Esophagus muscularis mucosa (tissue), 4 donors: Measurements from ENCODE around the gene CDHR5. TPM values are rescaled to one million over a fixed set of nuclear protein-coding genes. Genes with fewer than 3 reads are reported as not detected.

Experiments
- DNase-seq: peaks from one replicate; pipeline ENCODE4 v3.0.0-alpha.2; 2017; ENCODE audit errors: extremely low spot score
- H3K27ac ChIP-seq, 4 donors: fragments of 200-600 bp; sonication (generic); replicated peaks in 1 of 4; 1 replicate in 3 of 4; 2 replicates in 1 of 4; pipeline ENCODE4 v1.5.1; 2016 to 2019; ENCODE audit warnings: mild to moderate bottlenecking in 1 of 4
- H3K27me3 ChIP-seq, 4 donors: fragments of 200-600 bp; sonication (generic); one replicate each; pipeline versions ENCODE4 v1.5.1 to v1.6.0; 2016 to 2019
- H3K36me3 ChIP-seq, 4 donors: fragments of 200-600 bp; sonication (generic); one replicate each; pipeline ENCODE4 v1.5.1; 2016 to 2019
- H3K4me1 ChIP-seq, 4 donors: fragments of 200-600 bp; sonication (generic); one replicate each; pipeline ENCODE4 v1.5.1; 2016 to 2019
- H3K4me3 ChIP-seq, 4 donors: fragments of 200-600 bp; sonication (generic); 1 replicate in 2 of 4; 2 replicates in 2 of 4; pipeline ENCODE4 v1.5.1; 2016 to 2019; ENCODE audit warnings: mild to moderate bottlenecking in 4 of 4, moderate library complexity in 1 of 4
- H3K9me3 ChIP-seq, 4 donors: fragments of 200-600 bp; sonication (generic); 1 replicate in 3 of 4; 2 replicates in 1 of 4; pipeline ENCODE4 v1.5.1; 2016 to 2019
- CTCF ChIP-seq, 3 experiments: fragments of 200-600 bp in 2 of 3; fragments of 450-650 bp in 1 of 3; sonication (generic) in 2 of 3; IDR thresholded peaks; one replicate each; pipeline ENCODE4 v1.5.1; 2017 to 2019; ENCODE audit warnings: antibody characterized with exemption in 3 of 3, mild to moderate bottlenecking in 2 of 3, moderate library complexity in 1 of 3
- EP300 ChIP-seq: sonication (generic); formaldehyde crosslinking; IDR thresholded peaks from one replicate; pipeline ENCODE4 v1.6.1; 2017; ENCODE audit warnings: antibody characterized with exemption
- POLR2A ChIP-seq: fragments of 450-650 bp; IDR thresholded peaks from one replicate; pipeline ENCODE4 v1.6.1; 2017; ENCODE audit warnings: antibody characterized with exemption, moderate library complexity, mild to moderate bottlenecking, low read depth
- POLR2AphosphoS5 ChIP-seq, 2 donors: sonication (generic); formaldehyde crosslinking; IDR thresholded peaks; one replicate each; pipeline ENCODE4 v1.6.1; 2017; ENCODE audit warnings: antibody characterized with exemption in 2 of 2
- WGBS: methylation state at CpG from one replicate; pipeline ENCODE4 v1.1.5; 2018; 5-methylcytosine and 5-hydroxymethylcytosine counted together
- intact Hi-C: fragments of 100-400 bp; cut with DNase I; formaldehyde crosslinking; loops from one replicate; pipeline ENCODE4 v1.15.1; 2023
- total RNA-seq, 4 donors: library from RNA; depleted of rRNA; stranded (reverse); fragments of >200 nt; gene quantifications; one replicate each; pipeline versions ENCODE4 v1.1.0 to v1.2.1, GENCODE V29; 2016

The CDHR5 gene
- total RNA-seq, 4 donors from 2014 or later, result 1.3 TPM; not detected in 3

GRCh38 chr11:628056-628455 lies 3.3 kb upstream of the CDHR5 start:
- DNase-seq, result no peak
- intact Hi-C loops, result no loop called here

GRCh38 chr11:627308-627576 lies 2.5 kb upstream of the CDHR5 start:
- TF ChIP-seq POLR2A (no peak), POLR2AphosphoS5 (IDR thresholded peaks at IDR 0.05) (no peak), CTCF (IDR thresholded peaks at IDR 0.05) (no peak), EP300 (no peak)

More at GRCh38 chr11:628056-628455, 3.3 kb upstream of the CDHR5 start:
- no peak for TF ChIP-seq POLR2AphosphoS5 (IDR thresholded peaks at IDR 0.05)
- no peak for TF ChIP-seq POLR2A
- TF ChIP-seq EP300, result no peak
- no peak for TF ChIP-seq CTCF (IDR thresholded peaks at IDR 0.05)
- Histone ChIP-seq H3K36me3 (peaks cover 0 to 13% (median 7%) of the 10 kb centered on the region in 4 donors), H3K27ac (peak overlapping the region in 1 of 4 donors; percentile 69), H3K4me1 (peaks cover 2 to 29% (median 19%) of the 10 kb centered on the region in 4 donors), H3K4me3 (no peak overlapping the region), H3K27me3 (peaks cover 0 to 38% (median 2%) of the 10 kb centered on the region in 4 donors), H3K9me3 (no peaks in the 10 kb centered on the region)
- 89% methylated on average over 30 of the region's 31 CpGs for WGBS

GRCh38 chr11:626475-627307 lies 1.9 kb upstream of the CDHR5 start, which contains the start of gene SCT:
Gene SCT (minus strand): TSS chr11:627181. CDS start chr11:627143, 38 bp downstream.
- no peak for DNase-seq
- Histone ChIP-seq H3K9me3 (no peaks in the 10 kb centered on the region), H3K27ac (no peak within 1 kb of the TSS), H3K36me3 (peaks cover 0 to 27% (median 15%) of the 10 kb centered on the region in 4 donors), H3K4me1 (peaks cover 2 to 29% (median 19%) of the 10 kb centered on the region in 4 donors), H3K4me3 (peak within 1 kb of the TSS in 1 of 4 donors; percentile 3), H3K27me3 (peaks cover 0 to 40% (median 2%) of the 10 kb centered on the region in 4 donors)
- intact Hi-C loops, result no loop called here
- TF ChIP-seq CTCF (IDR thresholded peaks at IDR 0.05) (no peak), POLR2AphosphoS5 (IDR thresholded peaks at IDR 0.05) (no peak), POLR2A (no peak), EP300 (no peak)
- WGBS, result 13% methylated on average over 15 of the region's 72 CpGs

More at GRCh38 chr11:627308-627576, 2.5 kb upstream of the CDHR5 start:
- peaks cover 0 to 40% (median 2%) of the 10 kb centered on the region in 4 donors for H3K27me3 ChIP-seq
- H3K27ac ChIP-seq, result no peak overlapping the region
- no peak for DNase-seq
- peaks cover 2 to 29% (median 19%) of the 10 kb centered on the region in 4 donors for H3K4me1 ChIP-seq
- H3K36me3 ChIP-seq, result peaks cover 0 to 21% (median 12%) of the 10 kb centered on the region in 4 donors
- 71% methylated on average over 4 of the region's 28 CpGs for WGBS
- intact Hi-C loops, result no loop called here
- H3K4me3 ChIP-seq, result peak overlapping the region in 1 of 4 donors; percentile 3
- no peaks in the 10 kb centered on the region for H3K9me3 ChIP-seq

- Histone ChIP-seq H3K4me1 (peaks cover 2 to 33% (median 21%) of the 10 kb centered on the region in 4 donors), H3K27me3 (peaks cover 0 to 40% (median 2%) of the 10 kb centered on the region in 4 donors), H3K4me3 (no peak overlapping the region), H3K36me3 (peaks cover 0 to 32% (median 17%) of the 10 kb centered on the region in 4 donors), H3K27ac (no peak overlapping the region), H3K9me3 (no peaks in the 10 kb centered on the region)
- DNase-seq, result no peak
- no peak for TF ChIP-seq EP300
- no peak for TF ChIP-seq POLR2AphosphoS5 (IDR thresholded peaks at IDR 0.05)
- no peak for TF ChIP-seq CTCF (IDR thresholded peaks at IDR 0.05)
- TF ChIP-seq POLR2A, result no peak
- intact Hi-C loops, result no loop called here
- 93% methylated on average over 16 of the region's 22 CpGs for WGBS
Observed at GRCh38 chr11:625636-626268, 997 bp upstream of the CDHR5 start.
